Osteoblast (primary cell): Measurements from ENCODE around the gene PTPN22. TPM values are rescaled to one million over a fixed set of nuclear protein-coding genes. Genes with fewer than 3 reads are reported as not detected.

Experiments used
- DNase-seq: peaks from one replicate; pipeline ENCODE4 v3.0.0; 2011; ENCODE audit warnings: low spot score, mixed read lengths; ENCODE audit not compliant: insufficient read length; ENCODE audit errors: missing footprints
- H2AFZ ChIP-seq: 2 replicates; pipeline ENCODE4 v1.6.0; 2011; ENCODE audit warnings: mild to moderate bottlenecking, low read length
- H3K27ac ChIP-seq: 2 replicates; pipeline ENCODE4 v1.5.1; 2011; ENCODE audit warnings: mild to moderate bottlenecking, low read depth, low read length, moderate library complexity
- H3K27me3 ChIP-seq: 2 replicates; pipeline ENCODE4 v1.6.0; 2012; ENCODE audit warnings: mild to moderate bottlenecking, control low read depth, inconsistent platforms, low read length, moderate library complexity; ENCODE audit not compliant: insufficient read depth
- H3K36me3 ChIP-seq: 2 replicates; pipeline ENCODE4 v1.5.1; 2011; ENCODE audit warnings: mild to moderate bottlenecking, low read length, control low read depth, moderate library complexity; ENCODE audit not compliant: insufficient read depth
- H3K4me1 ChIP-seq: 2 replicates; pipeline ENCODE4 v1.5.1; 2011; ENCODE audit warnings: mild to moderate bottlenecking, low read length, control low read depth, moderate library complexity; ENCODE audit not compliant: insufficient read depth
- H3K4me2 ChIP-seq: 2 replicates; pipeline ENCODE4 v1.6.0; 2011; ENCODE audit warnings: mild to moderate bottlenecking, low read length; ENCODE audit not compliant: insufficient read depth
- H3K4me3 ChIP-seq: fragments of 200-600 bp; sonication (generic); 3 replicates; pipeline ENCODE4 v1.5.1; 2012; ENCODE audit warnings: mild to moderate bottlenecking, low read length, inconsistent platforms; ENCODE audit not compliant: insufficient read depth
- H3K79me2 ChIP-seq: 2 replicates; pipeline ENCODE4 v1.6.0; 2012; ENCODE audit warnings: mild to moderate bottlenecking, low read length, control low read depth, inconsistent platforms; ENCODE audit not compliant: insufficient read depth
- H3K9me3 ChIP-seq: 2 replicates; pipeline ENCODE4 v1.5.1; 2011; ENCODE audit warnings: low read depth, low read length, control low read depth
- H4K20me1 ChIP-seq: 2 replicates; pipeline ENCODE4 v1.6.0; 2012; ENCODE audit warnings: mild to moderate bottlenecking, low read length, control low read depth; ENCODE audit not compliant: insufficient read depth
- total RNA-seq: library from RNA; depleted of rRNA; stranded (reverse); fragments of >200 nt; gene quantifications from 2 replicates; pipeline ENCODE4 v1.2.3, GENCODE V29; 2012
- TF ChIP-seq, protein P1 (sequence below): IDR thresholded peaks from 2 replicates; pipeline ENCODE4 v1.5.1; 2011; ENCODE audit warnings: mild to moderate bottlenecking, low read depth, low read length, moderate library complexity; ENCODE audit errors: extremely low read depth

PTPN22 gene
- total RNA-seq, 1 donor = 1.1 TPM

DNA sequence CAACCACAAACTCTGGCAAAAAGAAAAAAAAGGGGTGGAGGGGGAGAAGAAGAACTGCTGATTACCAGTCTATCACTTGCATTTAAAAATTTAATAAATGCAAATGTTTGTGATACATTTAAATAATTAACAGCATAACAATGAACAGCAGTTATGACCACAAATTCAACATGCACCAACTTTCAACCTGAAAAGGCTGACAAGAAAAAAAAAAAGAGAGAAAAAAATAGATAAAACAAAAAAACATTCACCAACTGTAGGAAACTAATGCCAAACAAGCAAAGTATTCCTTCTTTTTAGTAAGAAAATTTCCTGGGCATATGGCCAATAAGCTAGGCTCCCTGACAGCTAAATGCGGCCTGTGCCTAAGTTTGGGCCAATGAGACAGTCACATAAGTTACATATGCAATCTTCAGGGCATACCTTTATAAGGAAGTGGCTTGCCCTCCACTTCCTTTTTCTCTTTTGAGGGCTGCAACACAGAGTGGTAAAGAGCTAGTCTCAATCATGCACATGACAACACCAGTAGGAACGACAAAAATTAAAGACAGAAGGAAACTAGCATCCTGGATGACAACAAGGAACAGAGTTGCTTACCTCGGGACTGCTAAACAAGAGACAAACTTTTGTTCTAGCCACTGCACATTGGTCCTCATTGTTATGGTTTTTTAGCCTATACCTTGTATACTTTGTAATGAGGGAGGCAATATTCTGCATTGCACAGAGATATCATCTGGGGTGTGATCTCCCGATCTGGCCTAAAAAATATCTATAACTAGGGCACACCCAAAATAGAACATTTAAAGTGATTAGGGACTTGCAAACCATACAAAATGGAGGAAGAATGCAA, 88.0 kb downstream of the PTPN22 start:
- peaks cover 3% of the 10 kb centered on the region for H4K20me1 ChIP-seq
- no peak overlapping the region for H3K27ac ChIP-seq
- H3K27me3 ChIP-seq = no peaks in the 10 kb centered on the region
- H3K9me3 ChIP-seq = no peaks in the 10 kb centered on the region
- H3K36me3 ChIP-seq = no peaks in the 10 kb centered on the region
- peaks cover 63% of the 10 kb centered on the region for H3K79me2 ChIP-seq
- TF ChIP-seq, protein P1, sequence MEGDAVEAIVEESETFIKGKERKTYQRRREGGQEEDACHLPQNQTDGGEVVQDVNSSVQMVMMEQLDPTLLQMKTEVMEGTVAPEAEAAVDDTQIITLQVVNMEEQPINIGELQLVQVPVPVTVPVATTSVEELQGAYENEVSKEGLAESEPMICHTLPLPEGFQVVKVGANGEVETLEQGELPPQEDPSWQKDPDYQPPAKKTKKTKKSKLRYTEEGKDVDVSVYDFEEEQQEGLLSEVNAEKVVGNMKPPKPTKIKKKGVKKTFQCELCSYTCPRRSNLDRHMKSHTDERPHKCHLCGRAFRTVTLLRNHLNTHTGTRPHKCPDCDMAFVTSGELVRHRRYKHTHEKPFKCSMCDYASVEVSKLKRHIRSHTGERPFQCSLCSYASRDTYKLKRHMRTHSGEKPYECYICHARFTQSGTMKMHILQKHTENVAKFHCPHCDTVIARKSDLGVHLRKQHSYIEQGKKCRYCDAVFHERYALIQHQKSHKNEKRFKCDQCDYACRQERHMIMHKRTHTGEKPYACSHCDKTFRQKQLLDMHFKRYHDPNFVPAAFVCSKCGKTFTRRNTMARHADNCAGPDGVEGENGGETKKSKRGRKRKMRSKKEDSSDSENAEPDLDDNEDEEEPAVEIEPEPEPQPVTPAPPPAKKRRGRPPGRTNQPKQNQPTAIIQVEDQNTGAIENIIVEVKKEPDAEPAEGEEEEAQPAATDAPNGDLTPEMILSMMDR = no peak
- peaks cover 14% of the 10 kb centered on the region for H3K4me1 ChIP-seq
- H2AFZ ChIP-seq = peak overlapping the region; percentile 34
- DNase-seq = no peak
- H3K4me2 ChIP-seq = peak overlapping the region; percentile 16
- H3K4me3 ChIP-seq = no peak overlapping the region

DNA sequence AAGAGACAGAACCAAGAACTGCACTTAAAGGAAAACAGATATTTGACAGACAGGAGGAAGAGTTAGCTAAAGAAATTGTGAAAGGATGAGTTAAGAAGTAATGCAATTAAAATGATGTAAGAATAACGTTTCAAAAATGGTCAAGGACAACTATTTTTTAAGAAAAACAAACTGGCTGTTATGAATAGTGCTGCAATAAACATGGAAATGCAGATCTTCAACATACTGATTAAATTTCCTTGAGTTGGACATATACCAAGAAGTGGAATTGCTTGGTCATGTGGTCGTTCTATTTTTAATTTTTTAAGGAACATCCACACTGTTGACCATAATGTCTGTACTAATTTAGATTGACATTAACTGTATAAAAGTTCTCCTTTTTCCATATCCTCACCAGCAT, 89.1 kb downstream of the PTPN22 start:
- Histone ChIP-seq H3K27me3 (no peaks in the 10 kb centered on the region), H3K9me3 (no peaks in the 10 kb centered on the region), H2AFZ (no peak overlapping the region), H3K27ac (no peak overlapping the region), H3K4me1 (peaks cover 14% of the 10 kb centered on the region), H4K20me1 (peaks cover 3% of the 10 kb centered on the region), H3K36me3 (peaks cover 2% of the 10 kb centered on the region), H3K4me3 (no peak overlapping the region), H3K79me2 (peaks cover 62% of the 10 kb centered on the region), H3K4me2 (no peak overlapping the region)
- DNase-seq = no peak
- TF ChIP-seq, protein P1 = no peak

DNA sequence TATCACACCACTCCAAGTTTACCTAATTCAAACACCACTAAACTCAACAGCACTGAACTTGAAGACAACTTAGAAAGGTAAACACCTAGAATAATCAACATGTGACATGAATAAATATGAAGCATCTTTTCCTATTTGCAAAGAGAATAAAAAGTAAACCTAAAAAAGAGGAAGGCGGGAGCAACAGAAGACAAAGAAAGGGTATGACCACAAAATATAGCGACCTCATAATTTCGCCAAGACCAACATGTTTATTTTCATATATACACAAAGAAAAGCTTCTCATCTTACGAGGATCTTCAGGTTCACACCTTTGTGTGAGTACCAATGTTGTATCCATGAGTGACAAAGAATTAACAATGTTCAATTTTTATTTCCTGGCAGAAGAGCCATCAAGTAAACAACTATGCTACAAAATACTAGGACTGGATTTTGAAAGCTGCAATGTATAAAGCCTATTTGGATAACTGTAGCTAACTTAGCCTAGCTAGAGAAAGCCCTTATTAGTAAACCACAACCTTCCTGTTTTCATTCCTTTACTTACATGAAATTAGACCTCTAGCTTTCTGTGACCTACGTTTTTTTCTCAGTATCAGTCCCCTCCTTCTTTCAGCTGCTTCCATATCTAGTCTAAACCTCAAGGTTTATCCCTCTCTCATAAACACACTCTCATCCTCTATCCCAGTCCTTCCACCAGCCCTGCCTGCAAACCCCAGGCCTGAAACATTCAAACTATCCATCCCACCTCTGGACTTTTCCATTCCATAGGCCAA, 91.0 kb downstream of the PTPN22 start:
- DNase-seq = no peak
- Histone ChIP-seq H2AFZ (no peak overlapping the region), H3K27me3 (no peaks in the 10 kb centered on the region), H3K4me3 (no peak overlapping the region), H3K27ac (no peak overlapping the region), H3K36me3 (peaks cover 2% of the 10 kb centered on the region), H3K79me2 (peaks cover 60% of the 10 kb centered on the region), H3K9me3 (no peaks in the 10 kb centered on the region), H3K4me1 (peaks cover 14% of the 10 kb centered on the region), H3K4me2 (no peak overlapping the region), H4K20me1 (peaks cover 3% of the 10 kb centered on the region)
- TF ChIP-seq, protein P1 = no peak

- Histone ChIP-seq H3K9me3 (no peaks in the 10 kb centered on the region), H3K4me3 (no peak overlapping the region), H3K4me1 (peaks cover 14% of the 10 kb centered on the region), H3K4me2 (no peak overlapping the region), H2AFZ (no peak overlapping the region), H3K27me3 (no peaks in the 10 kb centered on the region), H4K20me1 (peaks cover 3% of the 10 kb centered on the region), H3K27ac (no peak overlapping the region), H3K36me3 (peaks cover 2% of the 10 kb centered on the region), H3K79me2 (peaks cover 59% of the 10 kb centered on the region)
- DNase-seq = no peak
- TF ChIP-seq, protein P1 = no peak
Measured at GRCh38 chr1:113779542-113779941, 92.0 kb downstream of the PTPN22 start.
